DMS153 (cell line): ENCODE data around the gene KLHL26.
A peak's percentile ranks its signal among the peaks of the same experiment; 100 is the strongest.
"Not testable (repeated sequence)": the region's sequence is repeated elsewhere in the genome, so short reads cannot be mapped to it uniquely, and the experiment has no call there.

Experiments
- DNase-seq: peaks from one replicate; lab custom pipeline; 2025; lab: John Stamatoyannopoulos, UW

The KLHL26 gene, protein sequence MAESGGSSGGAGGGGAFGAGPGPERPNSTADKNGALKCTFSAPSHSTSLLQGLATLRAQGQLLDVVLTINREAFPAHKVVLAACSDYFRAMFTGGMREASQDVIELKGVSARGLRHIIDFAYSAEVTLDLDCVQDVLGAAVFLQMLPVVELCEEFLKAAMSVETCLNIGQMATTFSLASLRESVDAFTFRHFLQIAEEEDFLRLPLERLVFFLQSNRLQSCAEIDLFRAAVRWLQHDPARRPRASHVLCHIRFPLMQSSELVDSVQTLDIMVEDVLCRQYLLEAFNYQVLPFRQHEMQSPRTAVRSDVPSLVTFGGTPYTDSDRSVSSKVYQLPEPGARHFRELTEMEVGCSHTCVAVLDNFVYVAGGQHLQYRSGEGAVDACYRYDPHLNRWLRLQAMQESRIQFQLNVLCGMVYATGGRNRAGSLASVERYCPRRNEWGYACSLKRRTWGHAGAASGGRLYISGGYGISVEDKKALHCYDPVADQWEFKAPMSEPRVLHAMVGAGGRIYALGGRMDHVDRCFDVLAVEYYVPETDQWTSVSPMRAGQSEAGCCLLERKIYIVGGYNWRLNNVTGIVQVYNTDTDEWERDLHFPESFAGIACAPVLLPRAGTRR

DNA sequence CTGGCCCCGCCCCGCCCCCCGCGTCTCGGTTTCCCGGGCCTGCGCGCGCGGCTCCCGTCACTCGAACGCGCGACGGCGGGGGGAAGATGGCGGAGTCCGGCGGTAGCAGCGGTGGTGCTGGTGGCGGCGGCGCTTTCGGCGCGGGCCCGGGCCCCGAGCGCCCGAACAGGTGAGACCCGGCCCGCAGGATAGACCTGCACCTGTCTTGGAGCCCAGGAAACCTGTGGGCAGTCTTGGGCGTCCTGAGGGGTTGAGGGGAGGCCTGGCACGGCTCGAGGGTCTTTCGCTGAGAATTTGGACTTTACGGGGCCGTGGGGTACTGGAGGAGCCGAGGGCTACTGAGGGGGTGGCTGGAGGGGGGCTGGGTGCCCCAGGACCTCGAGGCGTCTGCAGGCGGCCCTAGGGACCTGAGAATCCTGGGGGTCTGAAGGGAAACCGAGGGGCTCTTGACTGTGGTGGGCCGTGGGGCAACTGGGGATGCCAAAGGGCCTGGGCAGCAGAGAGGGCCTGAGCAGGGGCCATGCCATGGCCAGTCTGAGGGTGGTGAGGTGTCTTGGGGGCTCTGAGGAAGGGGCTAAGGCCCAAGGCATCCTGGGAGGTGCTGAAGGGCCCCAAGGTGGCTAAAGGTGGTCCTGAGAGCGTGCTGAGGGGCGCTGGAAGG, at the start of gene KLHL26:
Gene KLHL26 (plus strand): TSS at position 60 of the 661 bp plus-strand sequence. CDS start 27 bp downstream, at position 87.
- DNase-seq, result no peak

DNA sequence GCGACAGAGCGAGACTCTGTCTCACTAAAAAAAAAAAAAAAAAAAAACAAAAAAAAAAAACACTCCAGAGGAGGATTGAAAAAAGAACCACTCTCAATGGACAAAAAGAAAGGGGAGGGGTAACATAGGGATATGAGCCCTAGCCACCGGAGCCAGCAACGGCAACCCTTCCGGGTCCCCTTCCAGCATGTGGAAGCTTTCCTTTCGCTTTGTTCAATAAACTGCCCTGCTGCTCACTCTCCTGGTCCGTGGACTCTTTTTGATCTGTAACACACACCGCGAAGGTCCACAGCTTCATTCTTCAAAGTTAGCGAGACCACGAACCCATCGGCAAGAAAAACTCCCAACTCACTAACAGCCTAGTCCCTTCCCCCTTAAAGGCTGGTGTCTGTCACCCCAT, 49.3 kb upstream of the KLHL26 start:
- DNase-seq, result no peak

DNA sequence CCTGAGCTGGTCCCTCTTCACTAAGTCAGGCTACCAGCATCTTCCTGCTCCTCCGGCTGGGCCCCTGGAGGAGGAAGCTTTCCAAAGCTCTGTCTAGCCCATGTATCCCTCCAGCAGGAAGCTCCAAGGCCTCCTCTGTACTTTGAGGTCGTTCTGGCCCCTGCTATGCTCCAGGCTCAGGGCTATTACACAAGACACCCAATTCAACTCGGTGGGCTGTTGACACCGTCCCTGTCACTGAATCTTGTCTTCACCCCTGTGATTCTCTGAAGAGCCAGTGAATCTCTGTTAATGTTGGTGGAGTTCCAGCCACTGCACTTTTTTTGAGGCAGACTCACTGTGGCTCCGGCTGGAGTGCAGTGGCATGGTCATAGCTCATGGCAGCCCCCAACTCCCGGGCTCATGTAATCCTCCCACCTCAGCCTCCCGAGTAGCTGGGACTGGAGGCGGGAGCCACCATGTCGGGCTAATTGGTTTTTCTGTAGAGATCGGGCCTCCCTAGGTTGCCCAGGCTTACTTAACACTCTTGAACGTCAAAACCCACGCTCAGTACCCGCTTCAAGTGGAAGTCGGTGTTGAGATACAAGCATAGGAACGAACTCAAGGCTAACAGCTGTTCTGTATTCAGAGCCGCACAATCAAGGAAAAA, 48.7 kb upstream of the KLHL26 start:
- no peak for DNase-seq

DNA sequence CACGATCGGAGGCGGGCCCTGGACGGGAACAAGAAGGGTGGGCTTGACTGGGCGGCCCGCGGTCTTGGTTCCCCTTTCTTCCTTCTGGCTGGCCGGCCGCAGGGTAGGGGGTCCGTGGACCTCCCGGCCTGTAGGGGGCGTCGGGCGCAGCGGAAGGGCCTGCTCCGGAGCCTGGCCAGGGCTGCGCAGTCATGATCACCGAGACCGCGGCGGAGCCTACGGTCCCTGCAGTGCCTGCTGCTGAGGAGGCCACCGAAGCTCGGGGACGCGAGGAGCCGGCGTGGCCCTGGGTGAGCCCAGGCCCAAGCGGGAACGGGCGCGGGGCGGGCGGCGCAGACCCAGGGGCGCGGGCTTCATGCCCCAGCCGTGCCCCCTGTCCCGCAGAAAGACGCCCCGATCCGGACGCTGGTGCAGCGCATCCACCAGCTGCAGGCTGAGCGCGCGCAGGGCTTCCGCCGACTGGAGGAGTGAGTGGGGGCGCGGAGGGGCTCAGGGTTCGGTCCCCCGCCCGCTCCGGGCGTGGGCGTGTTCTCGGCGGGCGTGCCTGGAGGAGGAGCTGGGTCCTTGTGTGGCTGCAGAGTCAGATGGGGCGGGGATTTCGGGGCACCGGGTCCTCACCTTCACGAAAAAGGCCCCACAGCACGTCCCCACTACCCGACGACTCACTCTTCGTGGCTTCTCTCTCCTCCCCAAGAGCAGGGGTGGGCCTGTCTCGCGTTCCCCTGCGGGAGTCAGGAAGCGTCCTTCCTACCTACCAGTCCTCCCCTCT, 48.0 kb upstream of the KLHL26 start, which contains the start of gene REX1BD:
Gene REX1BD (plus strand): TSS at position 188 of the 769 bp plus-strand sequence. CDS start 4 bp downstream, at position 192.
- peak; percentile 20 for DNase-seq

DNA sequence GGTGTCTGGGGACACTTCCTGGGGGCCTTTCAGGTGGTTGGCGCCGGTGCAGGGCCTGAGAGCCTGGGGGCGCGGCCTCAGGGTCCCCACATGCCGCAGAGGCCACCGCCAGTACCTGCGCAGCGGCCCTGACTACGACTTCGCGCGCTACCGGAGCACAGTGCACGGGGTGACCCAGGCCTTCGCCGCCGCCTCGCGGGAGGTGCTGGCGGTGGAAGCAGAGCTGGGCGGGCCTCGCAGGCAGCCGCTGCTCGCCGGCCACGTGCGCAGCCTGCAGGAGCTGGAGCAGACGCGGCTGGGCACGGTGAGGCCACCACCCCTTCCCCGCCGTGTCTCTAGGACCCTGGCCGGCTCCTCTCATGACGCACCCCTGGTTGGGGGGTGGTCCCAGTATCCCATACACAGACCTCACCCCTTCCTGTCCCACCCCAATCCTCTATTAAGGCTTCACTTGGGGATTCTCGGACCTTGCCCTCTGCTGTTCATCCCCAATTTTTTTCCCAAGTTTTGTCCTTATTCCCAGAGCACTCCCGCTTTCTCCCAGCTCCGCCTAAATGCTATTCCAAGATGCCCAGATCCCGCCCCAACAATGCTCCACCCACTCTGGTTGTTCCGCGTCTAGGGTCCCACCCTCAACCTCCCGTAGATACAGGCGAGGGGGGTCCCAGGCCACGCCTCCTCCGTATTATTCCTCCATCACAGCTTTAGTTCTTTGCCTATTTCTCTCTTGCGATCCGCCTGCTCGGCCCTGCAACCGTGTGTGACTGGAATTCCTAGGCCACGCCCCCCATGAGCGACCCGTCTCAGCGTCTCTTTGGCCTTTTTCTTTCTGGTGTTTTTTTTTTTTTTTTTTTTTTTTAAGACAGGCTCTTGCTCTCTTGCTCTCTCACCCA, 47.2 kb upstream of the KLHL26 start:
- DNase-seq, result peak; percentile 71

DNA sequence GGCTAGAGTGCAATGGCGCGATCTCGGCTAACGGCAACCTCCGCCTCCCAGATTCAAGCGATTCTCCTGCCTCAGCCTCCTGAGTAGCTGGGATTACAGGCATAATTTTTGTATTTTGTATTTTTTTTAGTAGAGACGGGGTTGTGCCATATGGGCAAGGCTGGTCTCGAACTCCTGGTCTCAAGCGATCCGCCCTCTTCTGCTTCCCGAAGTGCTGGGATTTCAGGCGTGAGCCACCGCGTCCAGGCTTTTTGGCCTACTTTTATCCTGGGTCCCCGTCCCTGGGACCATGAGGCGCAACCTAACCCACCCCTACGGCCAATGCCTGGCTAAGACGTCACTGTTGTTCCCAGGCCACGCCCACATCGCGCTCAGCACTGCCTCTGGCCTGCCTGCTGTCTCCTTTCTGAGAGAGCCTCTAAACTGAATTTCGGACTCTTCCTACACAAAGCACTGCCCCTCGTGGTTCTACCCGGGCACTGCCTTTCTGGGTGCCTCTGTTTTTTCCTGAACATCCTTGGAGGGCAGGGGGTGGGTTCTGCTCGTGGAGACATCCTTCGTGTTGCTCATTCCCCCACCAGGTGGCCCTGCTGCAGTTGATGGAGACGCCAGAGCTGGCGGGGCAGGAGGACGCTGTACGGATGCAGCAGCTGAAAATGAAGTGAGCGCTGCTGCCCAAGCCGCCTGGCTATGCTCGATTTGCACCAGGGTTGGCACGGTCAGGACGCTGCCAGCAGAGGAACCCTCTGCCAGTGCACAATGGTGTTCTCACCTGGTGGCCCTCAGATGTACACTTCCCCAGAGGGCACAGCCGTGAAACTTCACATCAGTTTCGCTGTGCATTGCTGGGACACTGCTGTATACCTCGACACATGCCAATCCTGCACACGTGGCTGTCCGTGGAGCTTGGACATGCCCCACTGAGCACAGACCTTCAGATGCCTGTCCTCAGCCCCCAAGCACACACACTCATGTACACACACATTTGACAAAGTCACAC, 46.3 kb upstream of the KLHL26 start:
- DNase-seq, result peak; percentile 96

DNA sequence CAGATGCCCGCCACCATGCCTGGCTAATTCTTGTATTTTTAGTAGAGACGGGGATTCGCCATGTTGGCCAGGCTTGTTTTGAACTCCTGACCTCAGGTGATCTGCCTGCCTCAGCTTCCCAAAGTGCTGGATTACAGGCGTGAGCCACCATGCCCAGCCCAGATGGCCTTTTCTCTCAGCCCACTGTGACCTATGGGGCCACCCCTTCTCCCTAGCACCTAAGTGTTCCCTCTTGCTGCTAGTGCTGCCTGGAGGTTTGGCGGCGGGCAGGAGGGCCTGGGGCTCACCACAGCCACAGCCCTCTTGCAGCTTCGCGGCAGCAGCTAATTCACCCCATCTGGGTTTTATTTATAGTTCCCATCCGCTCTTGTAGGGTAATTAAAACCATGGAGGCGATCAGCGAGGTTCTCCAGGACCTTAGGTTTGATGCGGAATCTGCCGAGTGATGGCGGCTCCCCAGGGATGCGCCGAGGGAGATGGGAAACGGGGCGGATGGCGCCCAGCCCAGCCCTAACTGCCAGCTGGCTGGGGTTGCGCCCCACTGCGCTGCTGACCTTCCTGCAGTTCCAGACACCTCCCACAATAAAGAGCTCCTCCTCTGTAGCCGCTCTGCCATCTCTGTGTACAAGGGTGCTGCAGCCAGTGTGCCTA, 45.0 kb upstream of the KLHL26 start:
- DNase-seq, result no peak

DNA sequence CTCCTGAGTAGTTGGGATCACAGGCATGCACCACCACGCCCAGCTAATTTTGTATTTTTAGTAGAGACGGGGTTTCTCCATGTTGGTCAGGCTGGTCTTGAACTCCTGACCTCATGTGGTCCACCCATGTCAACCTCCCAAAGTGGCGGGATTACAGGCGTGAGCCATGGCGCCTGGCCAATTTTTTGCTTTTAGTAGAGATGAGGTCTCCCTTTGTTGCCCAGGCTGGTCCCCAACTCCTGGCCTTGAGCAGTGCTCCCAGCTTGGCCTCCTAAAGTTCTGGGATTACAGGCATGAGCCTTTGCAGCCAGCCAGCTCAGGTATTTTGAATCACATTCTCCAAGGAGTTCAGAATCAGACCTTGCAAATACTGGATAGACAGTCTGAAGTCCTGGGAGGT, 44.1 kb upstream of the KLHL26 start:
- not testable (repeated sequence) for DNase-seq

DNA sequence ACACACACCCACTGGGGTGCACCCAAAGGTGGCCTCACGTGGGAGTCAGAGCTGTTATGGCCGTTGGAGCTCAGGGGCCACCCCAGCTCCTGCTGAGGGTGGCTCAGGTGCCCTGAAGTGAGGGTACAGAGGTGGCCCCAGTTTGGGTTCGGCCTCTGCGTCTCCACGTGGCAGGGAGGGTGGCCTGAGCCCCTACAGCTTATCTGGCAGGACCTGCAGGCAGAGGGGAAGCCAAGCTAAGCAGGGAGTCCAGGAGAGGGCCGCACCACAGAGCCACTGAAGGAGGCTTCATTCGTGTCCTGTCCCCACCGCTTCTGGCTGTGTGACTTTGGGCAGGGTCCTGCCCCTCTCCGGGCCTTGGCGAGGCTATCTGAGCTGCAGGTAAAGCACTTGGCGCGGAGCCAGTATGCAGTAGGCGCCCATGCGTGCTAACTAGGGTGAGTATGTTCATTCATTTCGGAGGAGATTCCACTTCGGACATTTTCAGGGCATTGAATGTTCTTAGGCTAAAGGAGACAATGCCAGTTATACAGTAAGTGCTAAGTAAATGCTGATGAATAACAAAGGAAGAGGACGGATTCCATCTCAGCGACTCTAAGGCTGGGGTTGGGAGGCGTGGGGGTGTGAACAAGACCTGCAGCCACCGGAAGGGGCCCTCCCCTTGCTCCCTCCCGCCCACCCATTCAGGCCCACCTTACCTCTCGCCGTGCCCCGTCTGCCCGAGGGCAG, 43.3 kb upstream of the KLHL26 start:
- DNase-seq, result no peak

DNA sequence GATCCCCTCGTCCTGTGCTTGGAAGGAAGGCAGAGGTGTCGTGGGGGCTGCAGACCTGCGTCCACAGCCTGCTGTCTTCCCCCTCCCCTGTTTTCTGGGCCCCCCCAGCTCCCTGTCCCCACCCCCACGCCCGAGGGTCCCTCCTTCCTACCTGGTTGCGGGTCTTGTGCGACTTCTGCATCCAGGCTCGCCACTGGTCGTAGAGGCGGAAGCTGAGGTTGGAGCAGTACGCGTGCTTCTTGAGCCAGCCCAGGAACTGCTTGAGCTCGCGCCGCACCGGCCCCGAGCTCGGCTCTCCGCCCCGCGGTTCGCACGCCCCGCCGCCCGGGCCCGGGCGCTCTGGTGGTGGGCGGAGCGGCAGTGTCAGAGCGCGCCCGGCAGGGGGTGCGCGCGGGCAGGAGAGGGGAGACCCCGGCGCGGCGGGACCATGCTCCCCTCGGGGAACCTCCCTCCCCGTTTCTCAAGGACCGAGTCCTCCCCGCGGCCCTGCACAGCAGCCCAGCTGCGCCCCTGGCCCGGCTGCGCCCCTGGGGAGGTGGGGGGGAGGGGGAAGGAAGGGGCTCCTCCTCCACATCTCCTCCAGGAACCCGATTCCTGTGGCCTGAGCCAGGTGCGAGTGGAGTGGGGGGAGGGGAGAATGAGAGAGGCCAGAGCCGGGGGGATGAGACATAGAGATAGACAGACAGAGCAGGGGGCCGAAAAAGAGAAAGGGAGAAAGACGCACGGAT, 42.6 kb upstream of the KLHL26 start:
- peak; percentile 33 for DNase-seq

DNA sequence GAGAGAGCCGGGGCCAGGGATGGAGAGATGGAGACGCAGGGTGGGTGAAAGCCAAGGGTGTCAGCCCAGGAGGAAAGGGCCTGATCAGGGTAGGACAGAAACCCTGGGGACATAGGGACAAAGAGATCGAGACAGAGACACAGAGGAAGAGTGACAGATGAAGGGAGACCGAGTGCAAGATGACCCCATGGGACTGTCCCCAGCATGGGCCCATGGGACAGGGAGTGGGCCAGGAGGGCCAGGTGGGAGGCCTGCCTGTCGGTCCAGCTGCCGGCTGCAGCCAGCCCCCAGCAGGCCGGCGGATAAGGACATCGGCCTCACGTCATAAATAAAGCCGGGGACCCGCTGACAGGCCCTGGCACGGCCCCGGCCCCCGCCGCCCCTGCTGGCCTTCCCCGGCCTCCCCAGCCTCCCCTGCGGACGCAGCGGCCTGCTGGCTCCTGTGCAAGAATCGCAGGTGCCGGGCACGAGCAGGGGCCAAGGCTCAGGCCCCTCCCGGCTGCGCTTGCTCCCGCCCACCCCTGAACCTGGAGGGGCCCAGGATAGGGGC, 41.9 kb upstream of the KLHL26 start:
- DNase-seq, result no peak

DNA sequence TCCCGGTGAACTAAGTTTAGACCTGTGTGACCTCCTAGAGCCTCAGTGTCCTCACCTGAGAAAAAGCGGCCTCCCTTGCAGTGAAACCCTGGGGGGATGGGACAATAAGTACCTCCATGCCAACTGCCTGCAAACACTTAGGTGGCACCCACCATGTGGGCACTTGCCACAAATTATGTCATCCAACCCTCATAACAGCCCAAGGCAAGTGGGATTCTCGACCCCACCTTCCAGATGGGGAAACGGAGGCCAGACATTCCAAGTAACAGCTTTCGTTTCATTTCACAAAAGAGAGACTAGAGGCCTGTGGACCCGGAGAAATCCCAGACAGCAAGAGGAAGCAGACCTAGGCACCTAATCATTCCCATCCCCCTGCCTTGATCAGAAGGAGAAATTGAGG, 41.4 kb upstream of the KLHL26 start:
- no peak for DNase-seq

DNA sequence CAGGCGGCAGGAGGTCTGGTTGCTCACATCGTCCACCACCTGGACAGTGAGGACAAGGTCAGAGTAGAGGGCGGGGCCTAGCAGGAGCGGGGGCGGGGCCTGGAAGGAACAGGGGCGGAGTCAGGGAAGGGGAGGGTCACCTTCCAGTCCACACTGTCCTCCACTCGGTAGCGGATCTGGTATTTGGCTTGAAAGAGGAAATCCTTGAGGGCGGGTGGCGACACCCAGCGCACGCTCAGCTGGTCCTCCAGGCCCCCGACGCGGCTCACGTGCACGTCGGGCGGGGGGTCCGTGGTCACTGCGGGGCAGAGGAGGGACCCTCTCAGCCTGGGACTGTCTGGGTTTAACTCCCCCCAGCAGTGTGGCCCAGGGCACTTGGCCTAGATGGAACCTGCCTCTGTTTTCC, 40.1 kb upstream of the KLHL26 start:
- DNase-seq, result peak; percentile 10

DNA sequence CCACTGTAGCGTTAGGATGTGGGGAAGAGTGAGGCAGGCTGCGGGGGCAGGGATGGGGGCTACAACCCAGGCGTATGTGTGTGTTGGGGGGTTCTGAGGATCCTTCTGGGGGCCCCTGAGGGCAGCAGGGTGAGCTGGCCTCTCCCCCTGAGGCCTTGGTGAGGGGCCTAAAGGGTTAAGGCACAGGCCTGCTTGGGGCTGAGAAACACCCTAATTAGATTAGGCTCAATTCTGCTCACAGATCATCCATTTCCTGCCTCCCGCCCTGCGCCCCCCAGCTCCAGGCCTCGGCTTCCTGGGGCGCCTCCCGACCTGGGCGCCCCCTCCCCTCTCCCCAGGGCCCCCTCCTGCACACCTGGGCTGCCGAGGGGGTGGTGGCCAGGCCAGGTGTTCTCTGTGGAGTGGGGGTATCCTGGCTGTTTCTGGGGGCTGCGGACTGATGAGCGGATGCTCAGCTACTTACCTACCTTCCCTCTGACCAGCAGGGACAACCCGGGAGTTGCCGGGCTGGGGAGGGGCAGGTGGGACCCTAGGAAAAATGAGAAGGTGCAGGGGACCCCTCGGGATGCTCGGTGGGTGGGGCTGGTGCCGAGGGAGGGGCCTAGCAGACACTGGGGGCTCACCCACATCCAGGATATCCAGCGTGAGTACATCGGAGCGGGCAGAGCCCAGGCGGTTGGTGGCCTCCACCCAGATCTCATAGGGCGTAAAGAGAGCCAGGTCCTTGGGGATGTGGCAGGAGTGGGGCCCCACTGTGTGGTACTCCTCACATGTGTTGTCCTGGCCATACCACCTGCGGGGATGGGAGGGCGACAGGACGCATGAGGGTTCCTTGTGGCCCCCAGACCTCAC, 38.8 kb upstream of the KLHL26 start:
- DNase-seq, result no peak

DNA sequence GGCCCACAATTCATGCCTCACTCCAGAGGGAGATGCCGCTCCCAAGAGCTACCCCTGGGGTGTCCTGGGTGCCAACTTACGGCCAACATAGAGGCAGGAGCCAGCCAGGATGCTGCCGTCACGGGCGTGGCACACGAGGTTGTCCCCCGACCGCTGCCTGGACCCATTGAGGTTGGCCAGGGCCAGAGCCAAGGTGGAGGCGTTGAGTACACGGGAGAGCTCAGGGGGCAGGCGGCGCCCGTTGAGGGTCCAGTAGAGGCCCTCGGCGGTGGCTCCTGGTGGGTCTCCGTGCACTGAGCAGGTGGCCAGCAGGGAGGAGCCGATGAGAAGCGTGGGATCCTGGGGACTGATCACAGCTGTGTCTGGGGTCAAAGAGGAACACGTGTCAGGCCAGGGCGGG, 37.3 kb upstream of the KLHL26 start:
- no peak for DNase-seq
